HG02759 (cell line): Measurements from ENCODE around the gene CDX1.
"Not testable (repeated sequence)": the region's sequence is repeated elsewhere in the genome, so short reads cannot be mapped to it uniquely, and the experiment has no call there.

Experiments
- ATAC-seq: cut with Tn5 transposase; IDR thresholded peaks from one replicate; pipeline ENCODE4 v1.9.1; 2021; ENCODE audit warnings: mild to moderate bottlenecking, moderate library complexity; ENCODE audit not compliant: unreplicated experiment

The CDX1 gene

DNA sequence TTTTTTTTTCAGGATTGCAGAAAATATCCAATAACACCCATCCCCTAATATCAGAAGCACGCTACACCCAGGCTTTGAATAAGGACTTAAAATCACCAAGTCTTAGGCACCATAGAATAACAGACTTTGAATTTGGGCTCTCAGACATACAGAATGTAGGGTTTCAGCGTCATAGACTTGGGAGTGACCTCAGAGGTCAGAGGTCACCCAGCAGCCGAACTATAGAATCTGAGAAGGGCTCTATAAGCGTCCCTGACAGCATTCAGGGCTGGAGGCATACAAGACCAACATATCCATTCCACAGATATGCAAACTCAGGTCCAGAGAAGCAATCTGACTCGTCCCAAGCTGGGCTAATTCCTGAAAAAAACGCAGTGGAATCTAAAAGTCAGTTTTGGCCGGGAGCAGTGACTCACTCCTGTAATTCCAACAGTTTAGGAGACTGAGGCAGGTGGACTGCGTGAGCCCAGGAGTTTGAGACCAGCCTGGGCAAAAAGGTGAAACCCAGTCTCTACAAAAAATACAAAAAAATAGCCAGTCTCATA, 58.0 kb downstream of the CDX1 start:
- ATAC-seq, result no peak

DNA sequence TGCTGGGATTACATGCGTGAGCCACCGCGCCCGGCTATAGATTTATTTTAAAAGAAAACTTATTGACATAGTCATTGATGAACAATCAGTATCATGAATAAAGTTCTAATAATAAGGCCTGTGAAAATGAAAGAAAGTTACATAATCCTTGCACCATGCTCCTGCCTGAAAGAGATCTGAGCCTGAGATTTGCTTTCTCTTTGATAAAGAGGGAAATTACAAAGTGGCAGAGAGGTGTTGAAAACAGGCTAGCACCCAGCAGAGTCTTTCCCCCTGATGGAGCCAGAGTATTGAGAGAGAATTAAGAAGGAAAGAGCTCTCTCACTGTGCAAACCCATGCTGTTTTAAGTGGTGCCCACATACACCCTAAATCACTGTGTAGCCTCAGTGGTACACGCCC, 60.5 kb downstream of the CDX1 start:
- no peak for ATAC-seq

GRCh38 chr5:150227606-150228273, 61.2 kb downstream of the CDX1 start:
- no peak for ATAC-seq

DNA sequence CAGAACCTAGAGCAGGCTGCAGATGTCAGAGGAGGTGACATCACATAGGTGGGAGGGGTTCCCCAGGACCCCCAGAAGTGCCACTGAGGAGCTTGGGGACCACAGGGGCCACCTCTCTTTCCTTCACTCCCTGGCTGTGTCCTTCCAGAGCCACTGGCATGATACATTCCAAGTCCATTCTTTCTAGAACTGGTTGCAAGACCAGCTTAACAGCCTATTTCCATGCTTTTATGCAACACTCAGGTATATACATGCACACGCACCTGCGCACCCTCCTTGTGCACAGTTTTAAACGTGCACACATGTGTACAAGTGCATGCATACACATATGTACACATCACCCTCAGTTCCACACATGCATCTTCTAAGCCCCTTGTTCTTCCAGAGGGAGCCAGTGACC, 63.0 kb downstream of the CDX1 start:
- ATAC-seq, result no peak

DNA sequence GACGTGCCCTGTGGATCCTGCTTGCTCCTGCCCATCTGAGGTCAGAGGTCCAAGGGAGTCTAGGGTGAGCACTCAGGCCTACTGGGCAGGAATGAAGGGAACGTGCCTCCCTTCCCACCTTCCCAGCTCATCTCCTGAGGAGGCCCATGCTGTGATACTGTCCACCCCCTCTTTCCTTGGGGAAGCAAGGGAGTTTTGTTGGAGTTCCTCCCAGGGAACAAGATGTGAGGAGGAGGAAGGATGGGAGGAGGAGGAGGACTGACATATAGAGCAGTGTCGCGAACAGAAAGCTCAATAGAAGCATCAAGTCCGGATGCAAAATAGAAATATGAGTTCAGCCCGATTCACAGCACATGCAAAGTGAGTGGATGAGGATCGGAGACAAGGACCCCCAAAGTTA, 64.3 kb downstream of the CDX1 start:
- no peak for ATAC-seq

DNA sequence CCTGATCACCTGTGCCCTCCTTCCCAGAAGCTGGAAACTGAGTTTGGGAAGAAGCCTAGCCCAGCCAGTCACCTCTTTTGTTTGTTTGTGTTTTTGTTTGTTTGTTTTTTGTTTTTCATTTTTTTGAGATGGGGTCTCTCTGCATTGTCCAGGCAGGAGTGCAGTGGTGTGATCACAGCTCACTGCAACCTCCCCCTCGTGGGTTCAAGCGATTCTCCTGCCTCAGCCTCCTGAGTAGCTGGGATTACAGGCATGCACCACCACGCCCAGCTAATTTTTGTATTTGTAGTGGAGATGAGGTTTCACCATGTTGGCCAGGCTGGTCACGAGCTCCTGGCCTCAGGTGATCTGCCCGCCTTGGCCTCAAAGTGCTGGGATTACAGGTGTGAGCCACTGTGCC, 67.1 kb downstream of the CDX1 start:
- not testable (repeated sequence) for ATAC-seq
